Activated CD8-positive, alpha-beta memory T cell treated with anti-CD3 and anti-CD28 coated beads, Interleukin-2, amount 50 U/mL, for 24 hours (primary cell): ENCODE data around the gene DDX39A.

Experiments
- DNase-seq: peaks from one replicate; pipeline ENCODE4 v3.0.0-alpha.2; 2020; ENCODE audit errors: extremely low read depth

Gene DDX39A

DNA sequence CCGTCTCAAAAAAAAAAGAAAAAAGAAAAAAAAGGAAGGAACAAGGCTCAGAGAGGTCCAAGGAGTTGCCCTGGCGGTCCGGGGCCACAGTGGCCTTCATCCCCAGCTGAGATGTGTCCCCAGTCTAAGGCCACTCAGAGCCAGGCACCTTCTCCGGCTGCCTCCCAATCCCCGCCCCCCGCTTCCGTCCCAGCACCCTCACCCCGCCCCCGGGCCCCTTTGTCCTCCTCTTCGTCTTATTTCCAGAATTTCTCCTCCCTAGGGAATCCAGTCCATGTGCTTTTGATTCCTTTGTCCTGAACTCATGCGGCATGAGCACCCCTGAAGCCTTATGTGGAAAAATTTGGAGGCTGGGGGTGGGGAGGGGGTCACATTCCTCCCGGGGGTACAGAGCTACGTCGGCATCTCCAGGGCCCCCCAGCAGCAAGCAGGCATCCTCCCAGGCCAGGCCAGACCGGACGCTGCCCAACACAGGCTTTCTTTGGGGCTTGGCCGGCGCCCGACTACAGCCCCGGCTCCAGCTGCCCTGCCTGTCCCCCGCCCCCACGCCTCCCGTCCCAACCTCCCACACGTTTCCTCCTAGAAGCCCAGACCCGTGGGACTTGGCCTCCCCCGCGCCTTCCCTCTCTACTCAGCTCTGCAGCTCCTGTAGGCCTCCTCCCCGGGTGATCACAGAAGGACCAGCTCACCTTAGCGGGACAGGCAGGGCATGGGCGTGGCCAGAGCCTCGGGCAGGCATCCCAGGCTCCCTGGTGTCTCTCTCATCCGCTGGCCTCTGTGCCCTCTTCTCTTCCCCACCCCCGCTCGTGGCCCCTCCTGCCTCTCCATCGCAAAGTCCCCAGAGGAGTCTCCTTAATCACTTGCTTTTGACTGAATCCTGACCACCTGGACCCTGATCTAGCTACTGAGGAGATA, 55.7 kb downstream of the DDX39A start:
- no peak for DNase-seq

DNA sequence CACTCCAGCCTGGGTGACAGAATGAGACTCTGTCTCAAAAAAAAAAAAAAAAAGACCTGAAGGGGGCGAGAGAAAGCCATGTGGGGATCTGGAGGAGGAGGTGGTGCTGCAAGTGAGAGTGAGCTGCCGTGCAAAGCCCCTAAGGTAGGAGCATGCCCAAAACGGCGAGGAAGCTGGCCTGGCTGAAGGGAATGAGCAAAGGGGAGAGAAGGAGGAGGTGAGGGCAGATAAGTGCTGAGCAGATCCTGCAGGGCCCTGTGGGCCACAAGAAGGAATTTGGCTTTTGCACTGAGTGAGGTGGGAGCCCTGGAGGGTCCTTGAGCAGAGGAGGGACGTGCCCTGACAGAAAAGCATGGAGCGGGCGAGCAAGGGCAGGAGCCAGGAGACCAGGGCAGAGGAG, 57.3 kb downstream of the DDX39A start:
- DNase-seq = no peak
